COR-L47 (cell line): ENCODE data around the gene EIF3C.
"Not testable (repeated sequence)": the region's sequence is repeated elsewhere in the genome, so short reads cannot be mapped to it uniquely, and the experiment has no call there.

Experiments used
- DNase-seq: peaks from one replicate; lab custom pipeline; 2025; lab: John Stamatoyannopoulos, UW

Gene EIF3C, protein sequence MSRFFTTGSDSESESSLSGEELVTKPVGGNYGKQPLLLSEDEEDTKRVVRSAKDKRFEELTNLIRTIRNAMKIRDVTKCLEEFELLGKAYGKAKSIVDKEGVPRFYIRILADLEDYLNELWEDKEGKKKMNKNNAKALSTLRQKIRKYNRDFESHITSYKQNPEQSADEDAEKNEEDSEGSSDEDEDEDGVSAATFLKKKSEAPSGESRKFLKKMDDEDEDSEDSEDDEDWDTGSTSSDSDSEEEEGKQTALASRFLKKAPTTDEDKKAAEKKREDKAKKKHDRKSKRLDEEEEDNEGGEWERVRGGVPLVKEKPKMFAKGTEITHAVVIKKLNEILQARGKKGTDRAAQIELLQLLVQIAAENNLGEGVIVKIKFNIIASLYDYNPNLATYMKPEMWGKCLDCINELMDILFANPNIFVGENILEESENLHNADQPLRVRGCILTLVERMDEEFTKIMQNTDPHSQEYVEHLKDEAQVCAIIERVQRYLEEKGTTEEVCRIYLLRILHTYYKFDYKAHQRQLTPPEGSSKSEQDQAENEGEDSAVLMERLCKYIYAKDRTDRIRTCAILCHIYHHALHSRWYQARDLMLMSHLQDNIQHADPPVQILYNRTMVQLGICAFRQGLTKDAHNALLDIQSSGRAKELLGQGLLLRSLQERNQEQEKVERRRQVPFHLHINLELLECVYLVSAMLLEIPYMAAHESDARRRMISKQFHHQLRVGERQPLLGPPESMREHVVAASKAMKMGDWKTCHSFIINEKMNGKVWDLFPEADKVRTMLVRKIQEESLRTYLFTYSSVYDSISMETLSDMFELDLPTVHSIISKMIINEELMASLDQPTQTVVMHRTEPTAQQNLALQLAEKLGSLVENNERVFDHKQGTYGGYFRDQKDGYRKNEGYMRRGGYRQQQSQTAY

GRCh38 chr16:28711220-28712083, at the start of gene EIF3C:
EIF3C (plus strand) TSS chr16:28711464; CDS start chr16:28711687, 223 bp downstream.
- DNase-seq: not testable (repeated sequence)

DNA sequence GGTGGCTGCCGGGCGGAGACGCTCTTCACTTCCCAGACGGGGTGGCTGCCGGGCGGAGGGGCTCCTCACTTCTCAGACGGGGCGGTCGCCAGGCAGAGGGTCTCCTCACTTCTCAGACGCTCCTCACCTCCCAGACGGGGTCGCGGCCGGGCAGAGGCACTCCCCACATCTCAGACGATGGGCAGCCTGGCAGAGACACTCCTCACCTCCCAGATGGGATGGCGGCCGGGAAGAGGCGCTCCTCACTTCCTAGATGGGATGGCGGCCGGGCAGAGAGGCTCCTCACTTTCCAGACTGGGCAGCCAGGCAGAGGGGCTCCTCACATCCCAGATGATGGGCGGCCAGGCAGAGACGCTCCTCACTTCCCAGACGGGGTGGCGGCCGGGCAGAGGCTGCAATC, 45.0 kb upstream of the EIF3C start:
- not testable (repeated sequence) for DNase-seq

GRCh38 chr16:28667480-28667879, 43.8 kb upstream of the EIF3C start:
- DNase-seq: not testable (repeated sequence)

- not testable (repeated sequence) for DNase-seq
Measured at GRCh38 chr16:28668199-28668598, 43.1 kb upstream of the EIF3C start.

GRCh38 chr16:28688327-28688952, 22.8 kb upstream of the EIF3C start:
- not testable (repeated sequence) for DNase-seq

- not testable (repeated sequence) for DNase-seq
Measured at GRCh38 chr16:28689425-28689824, 21.8 kb upstream of the EIF3C start.

DNA sequence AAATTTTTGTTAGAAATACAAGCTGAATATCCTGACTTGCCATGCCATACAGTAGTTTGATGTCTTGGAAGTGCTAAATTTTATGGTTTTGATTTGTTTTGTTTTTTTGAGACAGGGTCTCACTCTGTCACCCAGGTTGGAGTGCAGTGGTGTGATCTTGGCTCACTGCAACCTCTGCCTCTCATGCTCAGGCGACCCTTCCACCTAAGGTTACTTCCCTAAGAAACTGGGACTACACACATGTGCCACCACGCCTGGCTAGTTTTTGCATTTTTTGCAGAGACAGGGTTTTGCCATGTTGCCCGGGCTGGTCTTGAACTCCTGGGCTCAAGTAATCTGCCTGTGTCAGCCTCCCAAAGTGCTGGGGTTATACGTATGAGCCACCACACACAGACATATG, 19.5 kb upstream of the EIF3C start:
- not testable (repeated sequence) for DNase-seq

GRCh38 chr16:28693257-28693950, 17.9 kb upstream of the EIF3C start:
- DNase-seq: not testable (repeated sequence)

- not testable (repeated sequence) for DNase-seq
Measured at GRCh38 chr16:28699792-28700191, 11.5 kb upstream of the EIF3C start.

GRCh38 chr16:28700349-28700748, 10.9 kb upstream of the EIF3C start:
- DNase-seq: not testable (repeated sequence)

DNA sequence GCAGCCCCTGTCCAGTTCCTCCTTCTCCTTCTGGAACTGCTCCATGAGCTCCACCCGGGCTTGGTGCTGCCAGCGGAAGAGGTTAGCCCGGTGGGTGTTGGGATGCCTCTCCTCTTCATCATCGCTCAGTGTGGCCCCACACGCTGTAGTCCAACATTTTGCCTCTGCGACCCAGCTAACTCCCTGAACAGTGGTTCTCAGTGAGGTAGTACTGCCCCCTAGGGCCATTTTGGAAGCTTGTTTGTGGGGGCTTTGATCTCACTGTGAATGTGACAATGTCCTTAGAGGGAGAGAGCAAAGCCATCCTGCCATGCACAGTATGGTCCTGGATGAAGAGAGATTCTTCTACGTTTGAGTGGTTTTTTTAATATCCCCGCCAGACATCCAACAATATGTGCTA, 9.9 kb upstream of the EIF3C start:
- DNase-seq: not testable (repeated sequence)

GRCh38 chr16:28704246-28704645, 7.0 kb upstream of the EIF3C start:
- not testable (repeated sequence) for DNase-seq

DNA sequence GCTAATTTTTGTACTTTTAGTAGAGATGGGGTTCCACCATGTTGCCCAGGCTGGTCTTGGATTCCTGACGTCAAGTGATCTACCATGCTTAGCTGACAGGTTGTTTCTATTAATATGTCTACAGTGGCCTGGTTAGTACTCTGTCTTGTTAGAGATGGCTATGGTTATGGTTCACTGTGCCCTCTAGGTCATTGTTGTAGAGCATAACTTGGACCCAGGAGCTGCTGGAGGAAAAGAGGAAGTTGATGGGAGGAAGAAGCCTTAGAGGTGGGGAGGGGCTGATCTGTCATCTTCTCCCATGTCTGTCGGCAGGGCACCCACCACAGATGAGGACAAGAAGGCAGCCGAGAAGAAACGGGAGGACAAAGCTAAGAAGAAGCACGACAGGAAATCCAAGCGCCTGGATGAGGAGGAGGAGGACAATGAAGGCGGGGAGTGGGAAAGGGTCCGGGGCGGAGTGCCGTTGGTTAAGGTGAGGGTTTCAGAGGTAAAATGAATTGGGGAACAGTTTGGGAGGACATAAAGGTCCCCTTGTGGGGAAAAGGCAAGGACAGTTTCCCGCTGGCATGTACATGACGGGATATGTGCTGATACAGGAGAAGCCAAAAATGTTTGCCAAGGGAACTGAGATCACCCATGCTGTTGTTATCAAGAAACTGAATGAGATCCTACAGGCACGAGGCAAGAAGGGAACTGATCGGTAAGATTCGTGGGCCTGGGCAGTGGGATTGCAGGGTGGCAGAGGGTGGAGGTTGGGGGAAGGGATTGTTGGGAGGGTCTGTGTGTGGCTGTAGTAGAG, 11.8 kb downstream of the EIF3C start:
- DNase-seq: not testable (repeated sequence)

- not testable (repeated sequence) for DNase-seq
Measured at GRCh38 chr16:28731253-28731652, 20.0 kb downstream of the EIF3C start.

- not testable (repeated sequence) for DNase-seq
Measured at GRCh38 chr16:28732455-28733124, 21.3 kb downstream of the EIF3C start.

- DNase-seq: not testable (repeated sequence)
Measured at GRCh38 chr16:28739787-28740186, 28.5 kb downstream of the EIF3C start.

- not testable (repeated sequence) for DNase-seq
Measured at GRCh38 chr16:28740631-28741030, 29.4 kb downstream of the EIF3C start.

- not testable (repeated sequence) for DNase-seq
Measured at GRCh38 chr16:28741295-28741694, 30.0 kb downstream of the EIF3C start.
